Epidermal melanocyte (primary cell): ENCODE results near the gene MAP4.

Source experiments
- DNase-seq: peaks from one replicate; pipeline ENCODE4 v3.0.0; 2011; ENCODE audit warnings: low spot score; ENCODE audit not compliant: insufficient read length

The MAP4 gene

DNA sequence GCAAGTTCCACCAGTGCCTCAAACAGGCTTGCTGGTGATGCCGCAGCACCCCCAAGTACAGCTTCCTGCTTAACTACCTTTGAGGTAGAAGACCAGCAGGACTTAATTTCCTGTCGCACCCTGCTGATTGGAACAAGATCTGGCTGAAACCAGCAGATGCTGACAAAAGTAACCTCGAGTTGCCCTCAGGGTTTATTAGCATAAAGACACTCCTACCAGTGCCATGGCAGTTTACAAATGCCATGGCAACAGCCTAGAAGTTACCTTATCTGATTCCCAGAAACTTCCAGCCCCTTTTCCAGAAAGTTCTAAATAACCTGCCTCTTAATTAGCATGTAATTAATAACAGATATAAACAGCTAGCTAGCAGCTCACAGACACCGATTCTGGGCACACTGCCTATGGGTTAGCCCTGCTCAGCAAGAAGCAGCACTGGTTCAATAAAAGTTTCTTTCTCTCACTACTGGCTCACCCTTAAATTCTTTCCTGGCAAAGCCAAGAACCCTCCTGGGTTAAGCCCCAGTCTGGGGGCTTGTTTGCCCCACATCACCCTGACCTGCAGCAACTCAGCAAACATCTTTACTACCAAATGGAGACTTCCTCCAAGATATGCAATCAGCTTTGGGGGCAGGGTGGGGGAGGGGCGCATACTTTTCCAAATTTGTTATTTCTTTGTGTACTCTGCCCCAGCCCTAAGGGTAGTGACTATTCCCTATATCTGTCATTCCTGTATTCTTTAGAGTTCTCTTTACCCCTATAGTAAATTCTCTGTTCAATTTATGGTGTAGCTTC is 54.2 kb downstream of the MAP4 start:
- no peak for DNase-seq

DNA sequence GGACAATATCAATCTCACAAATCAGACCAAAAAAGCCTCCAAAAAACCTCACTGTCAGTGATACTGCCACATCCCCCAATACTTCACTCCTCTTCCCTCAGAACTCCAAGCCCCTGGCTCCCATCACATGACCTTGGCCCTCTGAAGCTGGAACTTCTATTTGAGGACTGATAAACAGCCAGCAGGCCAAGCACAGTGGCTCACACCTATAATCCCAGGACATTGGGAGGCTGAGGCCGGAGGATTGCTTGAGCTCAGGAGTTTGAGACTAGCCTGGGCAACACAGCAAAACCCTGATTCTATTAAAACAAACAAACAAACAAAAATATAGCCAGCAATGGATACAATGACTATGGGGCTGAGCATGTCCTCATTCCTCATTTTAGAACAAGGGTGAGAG is 55.2 kb downstream of the MAP4 start:
- no peak for DNase-seq

DNA sequence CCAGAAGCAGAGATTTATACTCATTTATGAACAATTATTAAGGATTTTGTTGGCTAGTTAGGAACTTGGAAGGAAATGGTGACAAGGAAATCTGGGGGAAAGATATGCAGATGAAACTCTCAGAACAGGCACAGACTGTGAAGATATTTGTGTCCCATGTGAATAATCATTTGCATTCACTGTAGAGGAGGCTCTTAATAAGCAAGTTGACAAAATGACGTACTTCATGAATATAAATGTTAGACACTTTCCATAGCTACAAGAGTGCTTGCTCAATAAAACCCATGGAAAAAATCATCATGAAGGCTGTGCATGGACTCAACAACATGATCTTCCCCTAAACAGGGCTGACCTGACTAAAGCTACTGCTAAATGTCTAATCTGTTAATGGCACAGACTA is 59.7 kb downstream of the MAP4 start:
- DNase-seq: no peak

DNA sequence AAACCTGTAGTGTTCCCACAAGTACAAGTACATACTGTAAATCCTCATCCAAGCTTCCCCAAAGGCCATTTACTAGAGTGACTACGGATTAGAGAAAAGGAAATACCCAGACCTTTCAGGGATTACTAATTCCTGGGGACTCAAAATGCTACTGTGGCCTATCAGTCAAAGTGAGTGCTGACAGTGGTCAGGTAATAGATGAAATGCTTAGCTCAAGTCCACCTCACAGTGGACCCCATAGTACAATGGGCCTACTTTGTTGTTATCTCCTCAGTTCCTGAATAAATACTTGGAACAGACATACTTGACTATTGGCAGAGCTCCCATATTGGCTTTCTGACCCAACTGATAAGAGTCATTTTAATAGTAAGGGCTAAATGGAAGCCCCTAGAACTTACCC is 61.6 kb downstream of the MAP4 start:
- DNase-seq: no peak

DNA sequence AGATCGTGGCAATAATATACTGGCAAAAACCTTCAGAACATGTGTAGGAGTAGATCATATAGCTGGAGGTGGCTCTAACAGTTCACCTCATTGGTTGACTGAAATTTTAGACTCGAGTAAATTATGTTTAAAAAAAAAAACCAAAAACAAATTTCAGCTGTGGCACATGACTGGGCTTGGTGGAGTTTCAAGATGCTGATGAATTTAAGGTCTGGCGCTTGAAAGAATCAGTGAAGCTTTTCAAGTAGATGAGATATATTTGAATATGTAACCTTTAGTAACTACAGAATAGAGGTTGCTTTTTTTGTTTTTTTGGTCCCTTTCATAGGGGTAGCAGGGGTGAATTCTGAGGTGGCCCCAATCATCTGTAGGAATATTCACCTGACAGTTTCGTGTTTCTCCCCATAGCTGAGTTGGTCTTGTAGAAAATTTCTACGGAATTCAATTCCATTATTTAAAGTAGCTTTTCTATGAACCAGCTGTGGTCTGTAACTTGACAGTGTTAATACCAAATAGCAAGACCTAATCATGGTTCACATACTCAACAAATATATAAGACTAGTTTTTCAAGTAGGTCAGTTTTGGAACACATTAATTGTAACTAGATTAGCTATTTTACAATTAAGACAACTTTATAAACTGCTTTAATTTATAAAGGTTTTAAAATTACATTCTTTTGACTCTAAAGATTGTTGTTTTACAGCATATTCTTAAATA is 65.6 kb downstream of the MAP4 start:
- DNase-seq: no peak

DNA sequence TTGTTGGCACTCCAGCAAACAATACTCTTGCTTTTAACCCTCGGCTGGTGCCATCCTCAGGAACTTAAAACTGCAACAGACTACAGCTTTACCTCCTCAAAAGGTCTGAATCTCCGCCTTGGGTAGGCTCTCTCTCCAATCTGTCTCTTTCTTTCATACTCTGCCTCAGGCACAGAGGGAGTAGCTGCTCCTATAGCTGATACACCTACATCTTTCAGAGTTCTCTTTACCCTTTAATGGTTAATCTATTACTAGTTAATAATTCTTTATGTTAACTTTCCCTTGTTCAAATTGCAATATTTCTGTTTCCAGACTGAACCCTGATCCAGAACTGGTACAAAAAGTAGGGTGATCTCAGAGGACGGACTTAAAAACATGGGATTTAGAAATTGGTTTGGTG is 66.2 kb downstream of the MAP4 start:
- DNase-seq: no peak

DNA sequence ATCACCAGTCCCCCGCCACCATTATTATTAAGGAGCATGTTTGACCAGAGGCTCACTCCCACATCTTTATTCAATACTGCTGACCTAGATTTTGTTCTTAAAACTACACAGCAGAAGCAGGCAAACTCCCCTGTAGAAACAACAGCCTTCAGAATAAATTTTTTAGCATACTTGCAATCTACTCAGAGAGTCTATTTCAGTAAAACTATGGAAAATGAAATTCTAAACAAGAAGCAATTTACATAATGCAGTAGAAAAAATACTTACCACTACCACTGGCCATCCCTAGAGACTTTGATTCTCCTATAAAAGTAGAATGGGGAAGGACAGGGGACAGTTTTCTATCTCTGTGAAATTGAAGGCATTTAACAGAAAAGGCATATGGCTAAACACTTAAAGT is 76.0 kb downstream of the MAP4 start:
- DNase-seq: no peak

DNA sequence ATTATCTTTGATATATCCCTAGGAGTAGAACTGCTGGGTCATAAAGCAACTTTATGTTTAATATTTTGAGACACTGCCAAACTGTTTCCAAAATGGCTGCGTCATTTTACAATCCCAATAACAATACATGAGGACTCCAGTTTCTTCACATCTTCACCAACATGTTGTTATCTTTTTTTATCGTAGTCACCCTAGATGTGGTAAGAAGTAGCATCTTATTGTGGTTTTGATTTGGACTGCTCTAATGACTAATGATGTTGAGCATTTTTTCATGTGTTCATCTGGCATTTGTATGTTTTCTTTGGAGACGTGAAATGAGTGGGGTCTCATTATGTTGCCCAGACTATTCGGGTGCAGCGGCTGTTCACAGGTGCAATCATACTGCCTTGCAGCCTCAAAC is 83.8 kb downstream of the MAP4 start:
- DNase-seq: no peak

DNA sequence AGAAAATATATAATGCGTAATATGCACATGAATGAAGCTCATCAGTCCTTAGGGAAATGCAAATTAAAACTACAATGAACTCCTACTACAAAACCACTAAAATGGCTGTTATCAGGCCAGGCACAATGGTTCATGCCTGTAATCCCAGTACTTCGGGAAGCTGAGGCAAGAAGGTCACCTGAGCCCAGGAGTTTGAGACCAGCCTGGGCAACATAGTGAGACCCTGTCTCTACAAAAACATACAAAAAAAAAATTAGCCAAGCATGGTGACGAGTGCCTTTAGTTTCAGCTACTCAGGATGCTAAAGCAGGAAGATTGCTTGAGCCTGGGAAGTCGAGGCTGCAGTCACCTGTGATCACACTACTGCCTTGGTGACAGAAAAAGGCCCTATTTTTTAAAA is 85.2 kb downstream of the MAP4 start:
- DNase-seq: no peak

DNA sequence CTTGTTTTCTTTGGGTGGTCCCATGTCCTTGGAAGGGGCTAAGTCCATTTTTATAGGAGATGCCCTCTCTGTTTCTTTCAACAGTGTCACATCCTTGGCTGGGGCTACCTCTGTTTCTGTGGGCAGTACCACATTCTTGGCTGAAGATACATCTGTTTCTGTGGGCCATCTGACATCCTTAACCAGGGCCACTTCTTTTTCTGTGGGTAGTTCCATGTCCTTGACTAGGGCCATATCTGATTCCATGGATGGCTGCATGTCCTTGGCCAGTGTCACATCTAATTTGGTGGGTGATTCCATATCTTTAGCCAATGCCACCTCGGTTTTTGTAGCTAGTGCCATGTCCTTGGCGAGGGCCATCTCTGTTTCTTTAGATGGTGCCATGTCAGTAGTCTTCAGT is 99.5 kb downstream of the MAP4 start:
- no peak for DNase-seq

DNA sequence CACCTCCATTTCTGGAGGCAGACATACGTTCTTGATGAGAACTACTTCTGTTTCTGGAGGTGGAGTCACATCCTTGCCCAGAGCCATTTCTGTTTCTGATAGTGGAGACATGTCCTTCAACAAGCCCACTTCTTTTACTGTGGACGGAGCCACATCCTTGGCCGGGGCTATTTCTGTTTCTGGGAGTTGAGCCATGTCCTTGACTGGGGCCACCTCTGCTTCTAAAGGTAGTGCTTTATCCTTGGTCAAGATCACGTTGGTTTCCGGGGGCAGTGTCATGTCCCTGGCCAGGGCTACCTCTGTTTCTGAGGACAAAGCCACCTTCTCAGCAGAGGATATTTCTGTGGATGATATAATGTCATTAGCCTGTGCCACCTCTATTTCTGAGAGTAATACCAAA is 100.0 kb downstream of the MAP4 start:
- DNase-seq: no peak

DNA sequence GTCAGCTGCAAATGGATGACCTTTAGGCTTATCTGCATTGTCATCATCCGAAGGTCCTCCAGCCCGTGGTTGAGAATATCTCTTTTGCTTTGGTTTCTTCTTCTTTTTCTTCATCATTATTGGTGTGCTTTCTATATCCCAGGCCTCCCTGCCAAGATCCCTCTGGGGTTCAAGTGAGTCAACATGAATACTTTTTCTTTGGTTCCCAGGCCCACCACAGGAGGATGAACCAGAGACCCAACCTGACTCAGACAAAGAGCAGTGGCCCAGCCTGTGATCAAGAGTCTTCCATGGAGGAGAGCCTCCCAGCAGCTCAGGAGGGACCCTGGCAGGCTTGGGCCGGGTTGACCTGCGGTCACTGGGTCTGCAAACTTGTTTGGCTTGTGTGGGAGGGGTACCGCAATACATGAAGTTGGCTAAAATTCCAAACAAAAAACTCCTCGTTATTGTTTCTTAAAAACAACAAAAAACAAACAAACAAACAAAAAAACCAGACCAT is 104.2 kb downstream of the MAP4 start:
- no peak for DNase-seq

DNA sequence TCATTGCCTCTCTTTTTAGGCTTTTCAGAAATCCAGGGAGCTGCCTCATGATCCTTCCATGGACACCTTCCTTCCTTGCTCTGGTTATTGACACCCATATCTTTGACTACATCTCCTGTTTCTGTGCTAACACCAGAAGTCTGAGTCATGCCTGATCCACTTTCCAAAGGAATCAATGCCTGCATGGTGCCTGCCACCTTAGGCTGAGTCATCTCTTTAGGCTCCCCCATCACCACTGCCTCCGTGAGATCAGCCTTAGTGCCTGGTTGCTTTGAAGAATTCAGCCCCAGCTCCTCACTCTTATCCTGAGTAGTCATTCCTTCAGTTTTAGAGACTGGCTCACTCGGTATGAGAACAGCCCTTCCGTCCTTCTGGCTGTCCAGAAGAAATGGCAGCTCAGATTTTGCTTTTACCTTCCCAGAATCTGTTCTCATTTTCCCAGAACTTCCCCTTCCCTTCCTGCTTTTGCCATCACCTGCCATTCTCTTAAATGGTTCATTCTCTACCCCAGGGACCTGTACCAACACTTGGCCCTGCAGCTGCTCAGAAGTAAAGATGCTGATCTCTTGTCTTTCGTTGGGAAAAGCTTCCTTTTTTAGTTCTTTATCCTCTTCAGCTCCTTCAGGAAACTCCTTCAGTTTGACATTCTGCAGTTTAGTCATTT is 105.3 kb downstream of the MAP4 start:
- DNase-seq: no peak

DNA sequence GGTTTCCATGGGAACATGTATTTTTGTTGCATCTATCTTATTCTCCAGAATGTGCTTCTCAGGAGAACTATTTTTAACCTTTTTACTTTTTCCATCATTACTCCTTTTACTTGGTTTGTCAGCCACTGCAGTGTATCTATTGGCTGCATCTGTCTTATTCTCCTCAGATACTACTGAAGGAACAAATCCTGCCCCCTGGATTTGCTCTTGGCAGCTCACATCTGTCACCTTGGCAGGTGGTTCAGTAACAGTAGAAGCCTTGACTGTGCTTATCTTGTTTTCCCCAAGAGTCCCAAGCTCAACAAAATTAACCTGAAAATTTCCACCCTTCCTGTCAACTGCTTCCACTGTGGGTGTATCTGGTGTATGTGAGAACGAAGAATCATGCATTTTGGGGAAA is 106.0 kb downstream of the MAP4 start:
- no peak for DNase-seq

DNA sequence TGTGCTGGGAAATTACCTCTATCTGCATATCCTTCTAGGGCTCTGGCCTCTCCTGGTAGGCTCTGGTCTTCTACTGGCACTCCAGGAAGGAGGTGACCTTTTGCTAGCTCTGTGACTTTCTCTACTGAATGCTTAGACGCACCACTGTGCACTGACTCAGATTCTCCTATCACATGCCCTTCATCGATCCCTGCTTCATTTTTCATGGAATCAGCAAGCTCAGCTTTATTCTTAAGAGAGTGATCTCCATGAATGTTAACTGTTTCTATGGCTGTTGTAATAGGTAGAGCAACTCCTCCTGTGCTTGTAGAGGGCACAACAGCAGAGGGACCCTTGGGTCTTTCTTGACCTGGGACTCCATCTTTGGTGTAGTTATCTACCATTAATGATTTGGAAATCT is 106.6 kb downstream of the MAP4 start:
- DNase-seq: no peak

DNA sequence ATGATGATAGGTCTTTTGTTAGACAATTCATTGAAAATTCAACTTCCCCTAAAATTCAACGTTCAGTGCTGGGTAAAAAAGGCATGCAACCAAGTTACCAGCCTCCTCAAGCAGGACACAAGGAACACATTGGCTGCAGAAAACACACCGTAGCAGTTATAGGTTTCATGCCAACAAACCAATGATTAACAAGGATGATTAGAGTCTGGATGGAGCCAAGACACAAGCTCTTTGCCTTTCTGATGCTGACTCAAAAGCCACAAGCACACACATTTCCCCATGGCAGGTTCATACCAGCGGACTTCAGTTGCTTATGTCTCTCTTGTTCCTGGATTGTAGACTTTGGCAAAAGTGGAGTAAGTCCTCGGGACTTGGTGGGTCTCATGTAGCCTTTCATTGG is 107.5 kb downstream of the MAP4 start:
- no peak for DNase-seq

DNA sequence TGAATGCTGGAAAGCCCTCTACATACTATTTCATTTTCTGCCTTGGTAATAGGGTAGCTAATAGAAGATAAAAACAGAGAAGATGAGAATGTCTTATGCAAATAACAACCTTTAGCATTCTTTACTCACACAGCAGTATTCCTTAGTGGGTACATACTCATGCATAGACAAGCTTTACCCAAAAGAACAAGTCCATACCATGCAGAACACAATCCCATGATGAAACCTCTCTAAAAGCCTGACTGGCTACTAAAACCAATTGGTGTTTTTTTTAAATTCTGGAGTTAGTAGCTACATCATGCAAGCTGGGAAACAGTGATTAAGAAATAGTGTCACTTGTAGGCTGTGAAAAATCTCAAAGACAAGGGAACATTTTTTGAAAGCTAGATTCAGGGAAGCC is 108.4 kb downstream of the MAP4 start:
- no peak for DNase-seq

DNA sequence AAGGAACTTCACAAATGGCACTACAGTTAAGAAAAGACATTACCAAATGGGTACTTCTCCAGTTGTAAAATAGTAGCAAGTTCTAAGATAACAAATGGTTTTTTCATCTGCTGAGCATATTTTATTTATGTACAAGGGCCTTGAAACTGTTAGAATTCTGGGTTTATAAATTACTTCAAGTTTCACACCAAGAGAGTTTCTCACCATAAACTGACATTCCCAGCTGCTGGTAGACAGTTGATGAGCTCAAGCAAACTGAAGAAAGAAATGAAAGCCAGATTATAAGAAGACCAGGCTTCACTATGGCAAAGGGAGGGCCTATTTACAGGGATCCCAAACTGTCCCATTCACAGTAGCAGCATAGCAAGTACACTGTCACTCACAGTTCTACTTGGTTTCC is 113.5 kb downstream of the MAP4 start:
- DNase-seq: no peak

DNA sequence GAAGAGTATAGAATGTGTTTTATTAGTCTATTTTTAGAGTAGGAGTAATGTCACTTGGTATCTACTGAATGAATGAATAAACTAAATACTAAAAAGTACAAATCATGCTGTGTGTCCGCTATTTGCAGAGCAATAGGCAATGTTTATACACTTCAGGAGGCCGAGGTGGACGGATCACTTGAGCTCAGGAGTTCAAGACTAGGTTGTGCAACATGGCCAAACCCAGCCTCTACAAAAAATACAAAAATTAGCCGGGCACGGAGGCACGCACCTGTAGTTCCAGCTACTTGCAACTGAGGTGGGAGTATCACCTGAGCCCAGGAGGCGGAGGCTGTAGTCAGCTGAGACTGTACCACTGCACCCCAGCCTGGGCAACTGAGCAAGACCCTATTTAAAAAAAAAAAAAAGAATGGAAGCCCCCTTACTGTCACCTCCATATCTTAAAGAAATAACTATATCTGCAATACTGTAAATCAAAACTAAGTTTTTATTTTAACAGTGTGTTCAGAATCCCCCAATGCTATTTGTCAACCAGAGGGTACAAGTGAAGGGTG is 114.9 kb downstream of the MAP4 start:
- DNase-seq: no peak

DNA sequence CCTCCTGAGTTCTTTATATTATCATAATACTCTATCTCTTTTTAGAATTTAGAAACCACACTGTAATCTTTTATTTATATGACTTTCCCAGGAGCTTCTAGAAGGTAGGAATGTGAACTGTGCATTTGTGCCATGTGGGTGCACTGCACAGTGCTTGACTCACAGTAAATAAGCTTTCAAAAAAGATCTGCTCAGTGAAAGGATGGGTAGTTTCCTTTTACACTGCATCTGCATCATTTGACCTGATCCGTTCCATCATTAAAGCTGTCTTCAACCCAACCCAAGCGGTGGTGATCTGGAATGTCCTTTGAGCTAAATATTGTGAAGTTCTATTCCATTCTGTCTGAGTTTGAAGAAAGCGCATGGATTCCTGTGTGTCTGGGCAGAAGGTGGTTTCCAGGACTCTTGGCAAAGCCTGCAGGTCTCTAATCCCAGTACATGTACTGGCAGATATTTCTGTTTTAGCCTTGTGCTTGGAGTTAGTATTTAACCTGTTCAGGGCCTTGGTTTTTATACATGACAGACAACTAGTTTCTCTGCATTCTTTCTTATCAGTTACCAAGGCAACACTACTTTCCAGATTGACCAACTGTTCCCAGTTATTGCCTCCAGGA is 116.6 kb downstream of the MAP4 start:
- DNase-seq: no peak

DNA sequence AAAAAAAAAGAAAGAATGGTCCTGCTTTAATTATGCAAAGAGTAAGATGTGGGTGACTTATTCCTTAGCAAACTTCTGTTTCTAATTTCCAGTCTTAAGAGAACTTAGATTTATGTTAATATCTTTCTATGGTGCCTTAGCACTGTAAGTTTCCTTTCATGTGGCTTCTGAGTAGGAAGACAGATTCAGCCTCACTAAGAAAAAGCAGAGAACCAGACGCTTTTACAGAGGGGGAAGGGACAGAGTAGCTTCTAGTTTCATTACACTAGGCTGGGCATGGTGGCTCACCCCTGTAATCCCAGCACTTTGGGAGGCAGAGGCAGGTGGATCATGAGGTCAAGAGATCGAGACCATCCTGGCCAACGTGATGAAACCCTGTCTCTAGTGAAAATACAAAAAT is 118.3 kb downstream of the MAP4 start:
- no peak for DNase-seq

DNA sequence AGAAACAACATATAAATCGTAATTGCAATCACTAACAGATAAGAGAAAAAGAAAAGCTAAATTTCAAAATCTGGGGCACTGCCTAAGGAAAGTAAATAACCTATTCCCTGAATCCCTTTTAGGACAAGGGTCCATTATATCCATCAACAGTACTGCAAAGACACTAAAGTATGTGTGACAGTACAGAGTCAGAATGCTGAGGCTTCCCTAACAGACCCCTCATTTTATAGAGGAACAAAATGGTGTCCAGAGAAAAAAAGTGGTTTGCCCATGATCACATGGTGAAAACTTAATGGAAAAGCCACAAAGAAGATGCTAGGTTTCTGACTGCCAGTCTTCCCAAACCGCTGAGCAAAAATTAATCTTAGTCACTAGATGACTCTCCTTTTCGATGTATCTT is 119.5 kb downstream of the MAP4 start:
- DNase-seq: no peak
